Measurements from ENCODE around the gene TMEM238. TPM values are rescaled to one million over a fixed set of nuclear protein-coding genes. Genes with fewer than 3 reads are reported as not detected.
A peak's percentile ranks its signal among the peaks of the same experiment; 100 is the strongest.

The TMEM238 gene
- total and polyA plus RNA-seq, 2 donors (not counting 1 experiment from before 2014, with no cell fraction given): 0.33 TPM; not detected in 1

- TF ChIP-seq CTCF (conservative IDR thresholded peaks at IDR 0.05 in 1 of 2, IDR thresholded peaks at IDR 0.05 in 1 of 2; ENCODE audit: low read depth in 1 of 2, low read length in 2 of 2) (no peak), EZH2 (IDR thresholded peaks at IDR 0.05; ENCODE audit: low read length, missing control alignments) (no peak)
- H4K20me1 ChIP-seq (ENCODE audit: control insufficient read depth, extremely low read depth, insufficient read depth, low read length): no peaks in the 10 kb centered on the region
- peak; percentile 35 to 52 for DNase-seq (ENCODE audit: low read depth in 2 of 2)
- H3K27ac ChIP-seq (ENCODE audit: insufficient read depth, low read length): no peak overlapping the region
- H3K4me2 ChIP-seq (ENCODE audit: extremely low read depth, insufficient read depth, low read length): no peak overlapping the region
- H3K9me3 ChIP-seq (ENCODE audit: control insufficient read depth, insufficient read depth, low read depth, low read length): no peaks in the 10 kb centered on the region
- no peaks in the 10 kb centered on the region for H3K27me3 ChIP-seq (ENCODE audit: control insufficient read depth, insufficient read depth, low read length)
- H3K9ac ChIP-seq (ENCODE audit: insufficient read depth, low read length): peak overlapping the region; percentile 46
- no peaks in the 10 kb centered on the region for H3K36me3 ChIP-seq (ENCODE audit: control insufficient read depth, insufficient read depth, low read length)
- H3K4me3 ChIP-seq (replicated peaks in 1 of 4; ENCODE audit: control extremely low read depth in 1 of 4, insufficient read depth in 1 of 4, low read depth in 3 of 4, low read length in 4 of 4): no peak overlapping the region
- H3K4me1 ChIP-seq (ENCODE audit: control insufficient read depth, extremely low read depth, insufficient read depth, low read length): peaks cover 9% of the 10 kb centered on the region
- no peaks in the 10 kb centered on the region for H3K79me2 ChIP-seq (ENCODE audit: control insufficient read depth, insufficient read depth, low read length)
- H2AFZ ChIP-seq (ENCODE audit: low read length): peak overlapping the region; percentile 41
Measured at GRCh38 chr19:55373993-55374757, 9.9 kb downstream of the TMEM238 start.

GRCh38 chr19:55373306-55373992 is 10.6 kb downstream of the TMEM238 start:
- Histone ChIP-seq H3K9ac (ENCODE audit: insufficient read depth, low read length) (no peak overlapping the region), H3K4me3 (replicated peaks in 1 of 4; ENCODE audit: control extremely low read depth in 1 of 4, insufficient read depth in 1 of 4, low read depth in 3 of 4, low read length in 4 of 4) (no peak overlapping the region), H3K27ac (ENCODE audit: insufficient read depth, low read length) (no peak overlapping the region), H3K79me2 (ENCODE audit: control insufficient read depth, insufficient read depth, low read length) (no peaks in the 10 kb centered on the region), H3K4me2 (ENCODE audit: extremely low read depth, insufficient read depth, low read length) (no peak overlapping the region), H4K20me1 (ENCODE audit: control insufficient read depth, extremely low read depth, insufficient read depth, low read length) (no peaks in the 10 kb centered on the region), H3K4me1 (ENCODE audit: control insufficient read depth, extremely low read depth, insufficient read depth, low read length) (peaks cover 9% of the 10 kb centered on the region), H3K27me3 (ENCODE audit: control insufficient read depth, insufficient read depth, low read length) (no peaks in the 10 kb centered on the region), H3K9me3 (ENCODE audit: control insufficient read depth, insufficient read depth, low read depth, low read length) (no peaks in the 10 kb centered on the region), H2AFZ (ENCODE audit: low read length) (no peak overlapping the region), H3K36me3 (ENCODE audit: control insufficient read depth, insufficient read depth, low read length) (no peaks in the 10 kb centered on the region)
- DNase-seq (ENCODE audit: low read depth in 2 of 2): no peak
- no peak for TF ChIP-seq EZH2 (IDR thresholded peaks at IDR 0.05; ENCODE audit: low read length, missing control alignments)
- TF ChIP-seq CTCF (conservative IDR thresholded peaks at IDR 0.05 in 1 of 2, IDR thresholded peaks at IDR 0.05 in 1 of 2; ENCODE audit: low read depth in 1 of 2, low read length in 2 of 2): no peak

DNA sequence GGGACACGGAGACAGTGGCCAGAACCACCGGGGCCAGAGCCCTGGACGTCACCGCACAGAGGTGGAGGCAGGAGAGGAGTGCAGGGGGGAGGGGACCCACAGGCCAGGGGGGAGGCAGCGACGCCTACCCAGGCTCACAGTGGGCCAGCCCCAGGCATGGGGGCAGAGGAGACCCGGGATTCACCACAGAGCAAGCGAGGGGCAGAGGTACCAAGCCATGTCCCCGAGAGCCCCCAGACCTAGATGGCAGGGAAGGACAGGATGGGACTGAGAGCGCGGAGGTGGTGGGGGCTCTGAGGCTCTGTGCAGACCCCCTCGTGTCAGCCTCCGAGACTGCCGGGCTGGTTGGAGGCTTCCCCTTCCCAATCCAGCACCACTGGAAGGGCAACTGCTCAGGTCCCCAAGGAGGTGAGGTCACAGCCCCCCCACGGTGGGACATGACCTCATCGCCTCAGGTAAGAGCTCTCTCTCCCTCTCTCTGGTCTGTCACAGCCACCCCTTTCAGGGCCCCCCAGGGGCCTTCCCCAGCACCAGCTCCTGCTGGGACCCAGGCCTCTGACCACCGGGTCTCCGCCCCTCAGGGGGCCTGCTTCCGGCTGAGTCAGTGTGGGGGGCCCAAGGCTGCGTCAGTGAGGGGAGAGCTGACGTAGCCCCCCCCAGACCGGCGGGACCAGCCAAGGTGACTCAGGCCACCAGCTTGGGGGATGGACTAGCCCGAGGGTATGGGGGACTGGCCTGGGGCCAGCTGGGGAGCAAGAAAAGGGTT is 11.6 kb downstream of the TMEM238 start:
- no peak overlapping the region for H3K4me3 ChIP-seq (replicated peaks in 1 of 4; ENCODE audit: control extremely low read depth in 1 of 4, insufficient read depth in 1 of 4, low read depth in 3 of 4, low read length in 4 of 4)
- H3K79me2 ChIP-seq (ENCODE audit: control insufficient read depth, insufficient read depth, low read length): no peaks in the 10 kb centered on the region
- peaks cover 9% of the 10 kb centered on the region for H3K4me1 ChIP-seq (ENCODE audit: control insufficient read depth, extremely low read depth, insufficient read depth, low read length)
- no peak overlapping the region for H3K4me2 ChIP-seq (ENCODE audit: extremely low read depth, insufficient read depth, low read length)
- H3K27ac ChIP-seq (ENCODE audit: insufficient read depth, low read length): no peak overlapping the region
- no peak overlapping the region for H3K9ac ChIP-seq (ENCODE audit: insufficient read depth, low read length)
- no peak overlapping the region for H2AFZ ChIP-seq (ENCODE audit: low read length)
- peak in 1 of 2 donors; percentile 61 for DNase-seq (ENCODE audit: low read depth in 2 of 2)
- H4K20me1 ChIP-seq (ENCODE audit: control insufficient read depth, extremely low read depth, insufficient read depth, low read length): no peaks in the 10 kb centered on the region
- no peaks in the 10 kb centered on the region for H3K36me3 ChIP-seq (ENCODE audit: control insufficient read depth, insufficient read depth, low read length)
- TF ChIP-seq CTCF (conservative IDR thresholded peaks at IDR 0.05 in 1 of 2, IDR thresholded peaks at IDR 0.05 in 1 of 2; ENCODE audit: low read depth in 1 of 2, low read length in 2 of 2): no peak
- TF ChIP-seq EZH2 (IDR thresholded peaks at IDR 0.05; ENCODE audit: low read length, missing control alignments): no peak
- H3K27me3 ChIP-seq (ENCODE audit: control insufficient read depth, insufficient read depth, low read length): no peaks in the 10 kb centered on the region
- no peaks in the 10 kb centered on the region for H3K9me3 ChIP-seq (ENCODE audit: control insufficient read depth, insufficient read depth, low read depth, low read length)
